IMR-90 (cell line): ENCODE data around the gene STAP2. TPM values are rescaled to one million over a fixed set of nuclear protein-coding genes. Genes with fewer than 3 reads are reported as not detected.
A peak's percentile ranks its signal among the peaks of the same experiment; 100 is the strongest.

Source experiments
- ATAC-seq: fragments of 200-7000 bp; cut with Tn5 transposase; 2 replicates; pipeline ENCODE4 v1.9.1; 2020; ENCODE audit warnings: low read depth, mild to moderate bottlenecking, moderate library complexity
- BruUV-seq: library from RNA; stranded (reverse); fragments of 400-500 nt; replicated peaks from 2 replicates; lab custom pipeline; 2021; lab: Mats Ljungman, UMichigan
- CTCF ChIA-PET: fragments of 300-600 bp; formaldehyde crosslinking; extraction: SDS; loops from one replicate; lab custom pipeline; 2021; ENCODE audit warnings: antibody characterized with exemption; lab: Yijun Ruan, JAX
- POLR2A ChIA-PET: fragments of 300-600 bp; sonication (Branson Sonifier 250); formaldehyde crosslinking; loops from one replicate; lab custom pipeline; 2022; ENCODE audit warnings: antibody characterized with exemption; ENCODE audit not compliant: unreplicated experiment; lab: Charles Lee
- DNase-seq: peaks from one replicate; pipeline ENCODE4 v3.0.0; 2013
- H2AFZ ChIP-seq: replicated peaks from 2 replicates; pipeline ENCODE3; 2013; ENCODE audit warnings: low read length, mild to moderate bottlenecking; ENCODE audit not compliant: poor library complexity
- H2AK5ac ChIP-seq: 2 replicates; pipeline ENCODE4 v1.6.1; 2013; ENCODE audit warnings: low read depth, low read length, inconsistent platforms
- H2AK9ac ChIP-seq: replicated peaks from 2 replicates; pipeline ENCODE3; 2013; ENCODE audit warnings: mild to moderate bottlenecking, low read depth, low read length, moderate library complexity; ENCODE audit not compliant: poor library complexity
- H2BK120ac ChIP-seq: 2 replicates; pipeline ENCODE4 v1.6.1; 2013; ENCODE audit warnings: low read depth, low read length, inconsistent platforms
- H2BK15ac ChIP-seq: 3 replicates; pipeline ENCODE4 v1.6.1; 2013; ENCODE audit warnings: low read depth, low read length, inconsistent platforms
- H2BK20ac ChIP-seq: 2 replicates; pipeline ENCODE4 v1.6.1; 2013; ENCODE audit warnings: low read depth, mild to moderate bottlenecking, inconsistent platforms, low read length, moderate library complexity
- H2BK5ac ChIP-seq: 2 replicates; pipeline ENCODE4 v1.6.1; 2013; ENCODE audit warnings: mild to moderate bottlenecking, low read depth, low read length, inconsistent platforms; ENCODE audit not compliant: poor library complexity, severe bottlenecking
- H3K14ac ChIP-seq: replicated peaks from 2 replicates; pipeline ENCODE4 v1.6.1; 2013; ENCODE audit warnings: low read depth, low read length, inconsistent platforms
- H3K18ac ChIP-seq: 2 replicates; pipeline ENCODE4 v1.6.1; 2013; ENCODE audit warnings: low read depth, low read length, control low read depth
- H3K23ac ChIP-seq: 2 replicates; pipeline ENCODE4 v1.6.1; 2013; ENCODE audit warnings: low read depth, low read length, inconsistent platforms
- H3K27ac ChIP-seq: 2 replicates; pipeline ENCODE4 v1.5.1; 2013; ENCODE audit warnings: mild to moderate bottlenecking, control low read depth, low read length; ENCODE audit not compliant: insufficient read depth
- H3K27me3 ChIP-seq: 2 replicates; pipeline ENCODE4 v1.6.1; 2013; ENCODE audit warnings: low read length; ENCODE audit not compliant: control insufficient read depth, insufficient read depth
- H3K36me3 ChIP-seq: 2 replicates; pipeline ENCODE4 v1.6.1; 2013; ENCODE audit warnings: low read length, mixed read lengths; ENCODE audit not compliant: control insufficient read depth, insufficient read depth
- H3K4ac ChIP-seq: 2 replicates; pipeline ENCODE4 v1.6.1; 2013; ENCODE audit warnings: low read depth, low read length, inconsistent platforms
- H3K4me1 ChIP-seq: 2 replicates; pipeline ENCODE4 v1.6.1; 2013; ENCODE audit warnings: low read length, mixed read lengths; ENCODE audit not compliant: control insufficient read depth, insufficient read depth
- H3K4me2 ChIP-seq: 2 replicates; pipeline ENCODE4 v1.6.1; 2013; ENCODE audit warnings: low read depth, mild to moderate bottlenecking, control low read depth, low read length, moderate library complexity
- H3K4me3 ChIP-seq: 2 replicates; pipeline ENCODE4 v1.5.1; 2013; ENCODE audit warnings: low read depth, mild to moderate bottlenecking, control low read depth, low read length, moderate library complexity; ENCODE audit not compliant: insufficient read depth
- H3K56ac ChIP-seq: 2 replicates; pipeline ENCODE4 v1.6.1; 2013; ENCODE audit warnings: low read length, inconsistent platforms; ENCODE audit not compliant: insufficient read depth; ENCODE audit errors: extremely low read depth
- H3K79me1 ChIP-seq, 2 experiments: 2 replicates each; pipeline ENCODE4 v1.6.1; 2013; ENCODE audit warnings: low read length in 2 of 2, inconsistent platforms in 1 of 2, low read depth in 1 of 2
- H3K9ac ChIP-seq: 2 replicates; pipeline ENCODE4 v1.6.1; 2013; ENCODE audit warnings: low read depth, low read length, control low read depth
- H3K9me1 ChIP-seq: 2 replicates; pipeline ENCODE4 v1.6.1; 2013; ENCODE audit warnings: low read length, inconsistent platforms; ENCODE audit not compliant: insufficient read depth
- H3K9me3 ChIP-seq: 2 replicates; pipeline ENCODE4 v1.6.1; 2013; ENCODE audit warnings: low read length; ENCODE audit not compliant: control insufficient read depth, insufficient read depth
- H4K20me1 ChIP-seq: 2 replicates; pipeline ENCODE4 v1.6.1; 2013; ENCODE audit warnings: low read length, inconsistent platforms; ENCODE audit not compliant: insufficient read depth
- H4K5ac ChIP-seq: 2 replicates; pipeline ENCODE4 v1.6.1; 2013; ENCODE audit warnings: mild to moderate bottlenecking, low read depth, low read length, control low read depth
- H4K8ac ChIP-seq, 2 experiments: 2 replicates each; pipeline ENCODE4 v1.6.1; 2013; ENCODE audit warnings: low read depth in 2 of 2, low read length in 2 of 2, control low read depth in 1 of 2, inconsistent platforms in 1 of 2
- H4K91ac ChIP-seq: 2 replicates; pipeline ENCODE4 v1.6.1; 2013; ENCODE audit warnings: low read depth, low read length, inconsistent platforms; ENCODE audit not compliant: insufficient read depth
- BHLHE40 ChIP-seq: fragments of 150-350 bp; IDR thresholded peaks from 2 replicates; pipeline ENCODE4 v1.6.1; 2016; ENCODE audit warnings: mild to moderate bottlenecking, low read depth, low read length
- WGBS, 2 experiments: methylation state at CpG; one replicate each; pipeline versions ENCODE4 v1.1.5 to v1.1.7; 2013; ENCODE audit warnings: missing lambda C conversion rate in 2 of 2; ENCODE audit not compliant: insufficient read length in 1 of 2; ENCODE audit errors: extremely low coverage in 2 of 2; 5-methylcytosine and 5-hydroxymethylcytosine counted together
- dilution Hi-C: fragments of 300-500 bp; cut with HindIII; formaldehyde crosslinking; loops from one replicate; pipeline ENCODE4 v1.14.3; 2018; ENCODE audit warnings: low sequenced_read_pairs; ENCODE audit not compliant: unreplicated experiment
- in situ Hi-C: fragments of 300-500 bp; cut with MboI; formaldehyde crosslinking; loops from 3 replicates; pipeline ENCODE4 v1.14.3; 2019; ENCODE audit warnings: low sequenced_read_pairs, inconsistent platforms, mixed read lengths
- intact Hi-C: fragments of 100-400 bp; cut with micrococcal nuclease; formaldehyde crosslinking; loops from 2 replicates; pipeline ENCODE4 v1.10.0; 2022
- polyA plus RNA-seq, 3 experiments: library from polyadenylated mRNA; depleted of rRNA; stranded (reverse); fragments of >200 nt; gene quantifications; 2 replicates each; pipeline ENCODE4 v1.2.3, GENCODE V29; 2012; ENCODE audit warnings: low replicate concordance in 1 of 3
- total RNA-seq: library from RNA; depleted of rRNA; stranded (reverse); fragments of >200 nt; gene quantifications from 2 replicates; pipeline ENCODE4 v1.2.3, GENCODE V29; 2012
- TF ChIP-seq, protein P1 (sequence below): conservative IDR thresholded peaks from 2 replicates; pipeline ENCODE4 v1.5.1; 2012; ENCODE audit warnings: mild to moderate bottlenecking, low read depth, low read length, improper control_type of control experiment

STAP2 gene
- total and polyA plus RNA-seq, 2 of the 4 experiments (the other 2 are of a cell fraction) = 1.3 to 3.4 TPM

DNA sequence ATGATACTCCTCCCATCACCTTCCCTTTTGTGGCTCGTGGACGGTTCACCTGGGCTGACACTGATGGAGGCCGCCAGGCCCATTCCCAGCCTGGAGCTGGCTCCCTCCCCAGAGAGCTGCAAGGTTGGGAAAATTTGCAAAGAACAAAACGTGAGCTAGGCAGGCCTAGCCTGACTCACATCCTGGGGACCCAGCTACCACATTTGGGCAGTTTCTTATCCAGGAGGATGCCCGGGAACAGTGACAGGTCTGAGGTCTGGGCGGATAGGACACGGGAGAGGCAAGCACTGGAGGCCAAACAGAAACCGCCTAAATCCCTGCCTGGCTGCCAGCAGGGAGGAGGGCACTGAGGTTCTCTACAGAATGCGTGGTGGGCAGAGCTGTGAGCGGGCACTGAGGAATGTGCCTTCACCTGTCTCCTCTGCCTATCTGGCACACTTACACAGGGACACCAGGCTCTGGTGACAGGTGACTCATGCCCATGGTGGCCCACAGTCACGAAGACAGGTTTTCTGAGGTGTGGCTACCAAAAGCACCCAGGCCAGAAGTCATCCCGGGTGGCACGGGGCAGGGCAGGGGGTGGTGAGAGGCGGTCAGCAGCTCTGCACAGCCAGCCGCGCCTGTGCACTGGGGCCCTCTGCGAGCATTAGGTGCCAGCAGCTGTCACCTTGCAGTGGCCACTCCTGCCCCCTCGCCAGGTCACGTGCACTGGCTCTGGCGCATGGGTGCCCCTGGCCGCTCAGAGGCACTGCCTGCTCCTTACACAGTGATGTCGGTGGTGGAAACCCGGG is 38.6 kb upstream of the STAP2 start:
- Histone ChIP-seq H3K4me1 (peaks cover 57% of the 10 kb centered on the region), H3K18ac (no peak overlapping the region), H3K27me3 (no peaks in the 10 kb centered on the region), H3K9me3 (no peaks in the 10 kb centered on the region), H3K27ac (no peak overlapping the region), H3K23ac (no peak overlapping the region), H3K56ac (no peak overlapping the region), H2AK9ac (peak overlapping the region; percentile 88), H3K14ac (no peak overlapping the region), H4K5ac (no peak overlapping the region), H4K91ac (no peak overlapping the region), H3K9ac (no peak overlapping the region), H3K36me3 (0 out of 2 replicates have a peak, but pooled peaks cover 2% of the 10 kb centered on the region), H3K4me3 (no peak overlapping the region), H2BK15ac (no peak overlapping the region), H3K4ac (peak overlapping the region; percentile 24), H2AK5ac (no peak overlapping the region; the same call in 1 of the 2 replicates), H3K4me2 (no peak overlapping the region), H3K9me1 (peaks cover 45% of the 10 kb centered on the region), H4K20me1 (peaks cover 79% of the 10 kb centered on the region), H3K79me1 (peaks cover 14 to 90% of the 10 kb centered on the region in 2 experiments; a peak in 3 of 4 replicates), H2AFZ (no peak overlapping the region), H4K8ac (0 out of 4 replicates have a peak overlapping the region, but pooled peaks of 1 of the 2 experiments have one; percentile 13), H2BK120ac (no peak overlapping the region), H2BK5ac (peak overlapping the region; percentile 52), H2BK20ac (no peak overlapping the region)
- in situ Hi-C loops (no loop called here), intact Hi-C loops (no loop called here), dilution Hi-C loops (no loop called here)
- ChIA-PET CTCF (no interaction called here), POLR2A (no interaction called here)
- no peak for ATAC-seq
- DNase-seq = peak; percentile 50
- TF ChIP-seq, protein P1, sequence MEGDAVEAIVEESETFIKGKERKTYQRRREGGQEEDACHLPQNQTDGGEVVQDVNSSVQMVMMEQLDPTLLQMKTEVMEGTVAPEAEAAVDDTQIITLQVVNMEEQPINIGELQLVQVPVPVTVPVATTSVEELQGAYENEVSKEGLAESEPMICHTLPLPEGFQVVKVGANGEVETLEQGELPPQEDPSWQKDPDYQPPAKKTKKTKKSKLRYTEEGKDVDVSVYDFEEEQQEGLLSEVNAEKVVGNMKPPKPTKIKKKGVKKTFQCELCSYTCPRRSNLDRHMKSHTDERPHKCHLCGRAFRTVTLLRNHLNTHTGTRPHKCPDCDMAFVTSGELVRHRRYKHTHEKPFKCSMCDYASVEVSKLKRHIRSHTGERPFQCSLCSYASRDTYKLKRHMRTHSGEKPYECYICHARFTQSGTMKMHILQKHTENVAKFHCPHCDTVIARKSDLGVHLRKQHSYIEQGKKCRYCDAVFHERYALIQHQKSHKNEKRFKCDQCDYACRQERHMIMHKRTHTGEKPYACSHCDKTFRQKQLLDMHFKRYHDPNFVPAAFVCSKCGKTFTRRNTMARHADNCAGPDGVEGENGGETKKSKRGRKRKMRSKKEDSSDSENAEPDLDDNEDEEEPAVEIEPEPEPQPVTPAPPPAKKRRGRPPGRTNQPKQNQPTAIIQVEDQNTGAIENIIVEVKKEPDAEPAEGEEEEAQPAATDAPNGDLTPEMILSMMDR = no peak
- TF ChIP-seq BHLHE40 = peak; percentile 61; the same call in 1 of the 2 replicates
- no TSS peak for BruUV-seq
- WGBS, 2 experiments = 83% methylated on average over 10 of the region's 23 CpGs; no CpG with 5 or more reads in 1 of the 2 experiments
